HepG2 (cell line): ENCODE data around the gene ANAPC2.

Experiments
- CTCF ChIP-seq: sonication (generic); formaldehyde crosslinking; IDR thresholded peaks from 2 replicates; pipeline ENCODE4 v1.5.0; 2020; ENCODE audit warnings: mild to moderate bottlenecking, missing genetic modification reagents, moderate library complexity
- DBP ChIP-seq: sonication (generic); formaldehyde crosslinking; IDR thresholded peaks from 2 replicates; pipeline ENCODE4 v1.4.0; 2020; ENCODE audit warnings: missing genetic modification reagents; ENCODE audit errors: not compliant biosample characterization
- ETV6 ChIP-seq: sonication (generic); formaldehyde crosslinking; conservative IDR thresholded peaks from 2 replicates; pipeline ENCODE4 v1.4.0; 2020; ENCODE audit warnings: missing genetic modification reagents
- FOXK2 ChIP-seq: fragments of 450-650 bp; IDR thresholded peaks from 2 replicates; pipeline ENCODE4 v1.6.1; 2016
- IRX3 ChIP-seq: sonication (generic); formaldehyde crosslinking; IDR thresholded peaks from 2 replicates; pipeline ENCODE4 v1.8.1; 2023; ENCODE audit warnings: mild to moderate bottlenecking, low read depth, missing genetic modification reagents, borderline replicate concordance
- MXI1 ChIP-seq: IDR thresholded peaks from 3 replicates; pipeline ENCODE4 v1.6.1; 2012; ENCODE audit warnings: low read depth, low read length, inconsistent platforms, borderline replicate concordance
- POLR2A ChIP-seq, 2 experiments: IDR thresholded peaks; 2 replicates each; pipeline ENCODE4 v1.6.1; 2011; ENCODE audit warnings: low read depth in 2 of 2, low read length in 2 of 2, mild to moderate bottlenecking in 1 of 2, moderate library complexity in 1 of 2; ENCODE audit not compliant: insufficient read depth in 1 of 2
- POLR2AphosphoS2 ChIP-seq: IDR thresholded peaks from 2 replicates; pipeline ENCODE4 v1.6.1; 2011; ENCODE audit warnings: low read depth, low read length, improper control_type of control experiment
- TCF12 ChIP-seq, 2 experiments: fragments of 450-650 bp in 1 of 2; sonication (generic) in 1 of 2; formaldehyde crosslinking in 1 of 2; IDR thresholded peaks; 2 replicates each; pipeline versions ENCODE4 v1.6.1 to v1.8.0; 2017 to 2022; ENCODE audit warnings: antibody characterized with exemption in 1 of 2, mild to moderate bottlenecking in 1 of 2, missing genetic modification reagents in 1 of 2, moderate library complexity in 1 of 2
- ZEB1 ChIP-seq: IDR thresholded peaks from 2 replicates; pipeline ENCODE4 v1.6.1; 2012; ENCODE audit warnings: mild to moderate bottlenecking, low read depth, inconsistent platforms; ENCODE audit not compliant: insufficient replicate concordance
- ZNF101 ChIP-seq: sonication (generic); formaldehyde crosslinking; IDR thresholded peaks from 2 replicates; pipeline ENCODE4 v1.4.0; 2020; ENCODE audit warnings: mild to moderate bottlenecking, low read depth, missing genetic modification reagents, borderline replicate concordance
- ZNF660 ChIP-seq: sonication (generic); formaldehyde crosslinking; IDR thresholded peaks from 2 replicates; pipeline ENCODE4 v1.5.1; 2020; ENCODE audit warnings: mild to moderate bottlenecking, low read depth, missing genetic modification reagents, borderline replicate concordance

GRCh38 chr9:137179761-137180160 lies 8.6 kb downstream of the ANAPC2 start:
- TF ChIP-seq TCF12 (IDR thresholded peaks at IDR 0.05) (no peak), TCF12 (CRISPR knock-in tag; IDR thresholded peaks at IDR 0.05) (no peak), POLR2AphosphoS2 (no peak), ETV6 (CRISPR knock-in tag) (no peak), CTCF (CRISPR knock-in tag) (no peak), FOXK2 (no peak), MXI1 (no peak), ZNF101 (no peak), ZEB1 (no peak), IRX3 (no peak), POLR2A (IDR thresholded peaks at IDR 0.05; ENCODE audit: insufficient read depth in 1 of 2, low read depth in 2 of 2, low read length in 2 of 2) (no peak), ZNF660 (no peak), DBP (CRISPR knock-in tag) (no peak)
